Gastrocnemius medialis (tissue), 4 donors: ENCODE data around the gene MIAT.

ENCODE experiments used
- POLR2A ChIP-seq, 2 donors: fragments of 450-650 bp; IDR thresholded peaks; one replicate each; pipeline ENCODE4 v1.6.1; 2017; ENCODE audit warnings: antibody characterized with exemption in 2 of 2, mild to moderate bottlenecking in 2 of 2, moderate library complexity in 2 of 2
- TF ChIP-seq, protein P1 (sequence below), 5 experiments: fragments of 450-650 bp in 3 of 5; fragments of 200-600 bp in 2 of 5; sonication (generic) in 2 of 5; IDR thresholded peaks in 4 of 5; conservative IDR thresholded peaks in 1 of 5; 1 replicate in 4 of 5; 2 replicates in 1 of 5; pipeline ENCODE4 v1.5.1; 2016 to 2019; ENCODE audit warnings: antibody characterized with exemption in 5 of 5, mild to moderate bottlenecking in 3 of 5, moderate library complexity in 3 of 5

DNA sequence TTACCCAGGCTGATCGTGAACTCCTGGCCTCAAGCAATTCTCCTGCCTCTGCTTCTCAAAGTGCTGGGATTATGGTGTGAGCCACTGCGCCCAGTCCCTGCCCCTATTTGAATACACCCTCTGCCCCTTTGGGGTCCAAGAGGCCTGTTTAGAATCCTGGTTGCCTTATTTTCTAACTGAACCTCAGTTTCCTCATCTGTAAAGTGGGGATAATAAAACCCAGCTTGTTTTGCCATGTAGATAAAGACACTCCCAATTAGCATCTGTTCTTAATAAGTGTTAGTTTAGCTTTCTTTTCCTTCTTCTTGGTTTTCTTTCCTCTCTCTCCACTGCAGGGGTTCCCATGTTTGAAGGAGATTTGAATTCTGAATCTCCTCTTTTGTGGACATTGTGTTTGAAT is 4.8 kb downstream of the MIAT start:
- TF ChIP-seq, protein P1, sequence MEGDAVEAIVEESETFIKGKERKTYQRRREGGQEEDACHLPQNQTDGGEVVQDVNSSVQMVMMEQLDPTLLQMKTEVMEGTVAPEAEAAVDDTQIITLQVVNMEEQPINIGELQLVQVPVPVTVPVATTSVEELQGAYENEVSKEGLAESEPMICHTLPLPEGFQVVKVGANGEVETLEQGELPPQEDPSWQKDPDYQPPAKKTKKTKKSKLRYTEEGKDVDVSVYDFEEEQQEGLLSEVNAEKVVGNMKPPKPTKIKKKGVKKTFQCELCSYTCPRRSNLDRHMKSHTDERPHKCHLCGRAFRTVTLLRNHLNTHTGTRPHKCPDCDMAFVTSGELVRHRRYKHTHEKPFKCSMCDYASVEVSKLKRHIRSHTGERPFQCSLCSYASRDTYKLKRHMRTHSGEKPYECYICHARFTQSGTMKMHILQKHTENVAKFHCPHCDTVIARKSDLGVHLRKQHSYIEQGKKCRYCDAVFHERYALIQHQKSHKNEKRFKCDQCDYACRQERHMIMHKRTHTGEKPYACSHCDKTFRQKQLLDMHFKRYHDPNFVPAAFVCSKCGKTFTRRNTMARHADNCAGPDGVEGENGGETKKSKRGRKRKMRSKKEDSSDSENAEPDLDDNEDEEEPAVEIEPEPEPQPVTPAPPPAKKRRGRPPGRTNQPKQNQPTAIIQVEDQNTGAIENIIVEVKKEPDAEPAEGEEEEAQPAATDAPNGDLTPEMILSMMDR (IDR thresholded peaks at IDR 0.05 in 4 of 5, conservative IDR thresholded peaks at IDR 0.05 in 1 of 5), result no peak
- no peak for TF ChIP-seq POLR2A (IDR thresholded peaks at IDR 0.05)
